Mesenteric fat pad (tissue), 1 donor: ENCODE data around the gene POLH. TPM values are rescaled to one million over a fixed set of nuclear protein-coding genes. Genes with fewer than 3 reads are reported as not detected.
A peak's percentile ranks its signal among the peaks of the same experiment; 100 is the strongest.

Experiments used
- DNase-seq: peaks from one replicate; pipeline ENCODE4 v3.0.0-alpha.2; 2020; ENCODE audit warnings: low spot score
- total RNA-seq: library from RNA; stranded (reverse); fragmentation: NEBNext Ultra II Directional; extraction: Animal tissue kit (Norgen Biotek cat#: 25700); gene quantifications from one replicate; pipeline ENCODE4 v1.2.1, GENCODE V29; 2021
- donor health status: DM: yes; HTN: yes; CAD: no.

The POLH gene
- total RNA-seq, 1 donor from 2014 or later = 10.7 TPM

DNA sequence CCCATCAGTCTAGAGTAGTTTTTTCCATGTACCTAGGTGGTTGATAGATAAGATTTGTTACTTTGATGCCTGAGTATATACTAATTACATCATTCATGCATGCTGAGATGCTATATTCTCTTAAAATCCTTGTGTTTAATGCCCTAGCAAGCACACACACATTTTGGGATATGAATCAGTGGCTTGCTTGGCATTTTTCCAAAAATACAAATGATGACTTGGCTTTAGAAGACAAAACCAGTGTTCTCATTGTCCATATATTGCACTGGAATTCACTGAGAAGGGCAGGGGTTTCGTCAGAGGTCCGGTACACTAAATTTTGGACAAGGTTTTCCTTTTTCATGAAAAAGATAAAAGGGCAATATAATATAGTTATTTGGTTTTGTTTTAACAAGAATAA lies 28.2 kb downstream of the POLH start:
- no peak for DNase-seq

GRCh38 chr6:43606019-43606418 lies 30.0 kb downstream of the POLH start:
- DNase-seq = no peak

- DNase-seq = no peak
These were observed 32.4 kb downstream of the POLH start for GRCh38 chr6:43608310-43608763.

DNA sequence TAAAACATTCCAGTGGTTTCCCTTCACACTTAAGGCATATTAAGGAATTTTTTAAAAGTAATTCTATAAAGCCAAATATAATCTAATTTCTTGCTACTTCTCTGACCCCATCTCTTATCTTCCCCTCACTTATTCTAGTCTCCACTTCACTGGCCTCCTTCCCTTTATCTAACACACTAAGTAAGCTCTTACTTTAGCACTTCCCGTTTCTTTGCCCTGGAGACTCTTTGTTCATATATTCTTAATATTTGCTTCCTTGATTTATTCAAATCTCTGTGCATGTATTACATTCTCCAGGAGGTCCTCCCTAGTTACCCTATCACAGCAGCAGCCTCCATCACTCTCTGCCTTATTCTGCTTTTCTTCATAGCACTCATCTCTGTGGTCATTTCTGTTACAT lies 32.8 kb downstream of the POLH start:
- DNase-seq = no peak

DNA sequence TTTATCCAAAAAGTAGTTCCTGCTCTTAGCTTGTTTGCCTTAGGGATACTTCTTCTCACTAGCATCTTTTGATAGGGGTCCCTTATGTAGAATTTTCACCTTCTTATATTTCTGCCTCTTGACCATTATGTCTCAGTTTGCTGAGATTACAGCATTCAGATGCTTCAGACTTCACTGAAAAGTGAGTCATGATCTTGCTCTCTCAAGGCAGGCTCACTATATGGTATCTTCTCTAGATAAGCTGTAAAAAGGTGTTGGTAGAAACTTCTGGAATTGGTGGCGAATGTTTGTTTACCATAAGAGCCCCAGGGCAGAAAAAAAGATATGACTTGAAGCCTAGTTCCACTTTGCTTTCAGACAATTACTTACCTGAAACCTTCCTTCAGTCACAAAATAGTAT lies 33.4 kb downstream of the POLH start:
- DNase-seq = no peak

DNA sequence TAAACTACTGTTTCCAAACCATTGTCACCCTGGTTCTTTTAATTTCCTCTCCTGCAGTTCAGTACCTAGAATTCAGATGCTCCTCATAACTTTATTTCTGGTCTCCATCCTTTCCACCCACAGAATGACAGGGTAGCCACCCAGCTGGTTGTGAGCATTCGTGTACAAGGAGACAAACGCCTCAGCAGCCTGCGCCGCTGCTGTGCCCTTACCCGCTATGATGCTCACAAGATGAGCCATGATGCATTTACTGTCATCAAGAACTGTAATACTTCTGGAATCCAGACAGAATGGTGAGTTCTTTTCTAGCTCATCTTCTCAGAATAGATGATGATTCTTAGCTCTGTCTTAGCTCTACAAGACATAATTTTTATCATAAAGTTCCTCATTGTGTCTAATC lies 34.4 kb downstream of the POLH start:
- no peak for DNase-seq

DNA sequence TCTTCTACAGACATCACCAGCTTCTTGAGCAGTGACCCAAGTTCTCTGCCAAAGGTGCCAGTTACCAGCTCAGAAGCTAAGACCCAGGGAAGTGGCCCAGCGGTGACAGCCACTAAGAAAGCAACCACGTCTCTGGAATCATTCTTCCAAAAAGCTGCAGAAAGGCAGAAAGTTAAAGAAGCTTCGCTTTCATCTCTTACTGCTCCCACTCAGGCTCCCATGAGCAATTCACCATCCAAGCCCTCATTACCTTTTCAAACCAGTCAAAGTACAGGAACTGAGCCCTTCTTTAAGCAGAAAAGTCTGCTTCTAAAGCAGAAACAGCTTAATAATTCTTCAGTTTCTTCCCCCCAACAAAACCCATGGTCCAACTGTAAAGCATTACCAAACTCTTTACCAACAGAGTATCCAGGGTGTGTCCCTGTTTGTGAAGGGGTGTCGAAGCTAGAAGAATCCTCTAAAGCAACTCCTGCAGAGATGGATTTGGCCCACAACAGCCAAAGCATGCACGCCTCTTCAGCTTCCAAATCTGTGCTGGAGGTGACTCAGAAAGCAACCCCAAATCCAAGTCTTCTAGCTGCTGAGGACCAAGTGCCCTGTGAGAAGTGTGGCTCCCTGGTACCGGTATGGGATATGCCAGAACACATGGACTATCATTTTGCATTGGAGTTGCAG lies 37.9 kb downstream of the POLH start:
- DNase-seq = peak; percentile 18

- no peak for DNase-seq
These were observed 38.4 kb downstream of the POLH start for GRCh38 chr6:43614396-43614730.

DNA sequence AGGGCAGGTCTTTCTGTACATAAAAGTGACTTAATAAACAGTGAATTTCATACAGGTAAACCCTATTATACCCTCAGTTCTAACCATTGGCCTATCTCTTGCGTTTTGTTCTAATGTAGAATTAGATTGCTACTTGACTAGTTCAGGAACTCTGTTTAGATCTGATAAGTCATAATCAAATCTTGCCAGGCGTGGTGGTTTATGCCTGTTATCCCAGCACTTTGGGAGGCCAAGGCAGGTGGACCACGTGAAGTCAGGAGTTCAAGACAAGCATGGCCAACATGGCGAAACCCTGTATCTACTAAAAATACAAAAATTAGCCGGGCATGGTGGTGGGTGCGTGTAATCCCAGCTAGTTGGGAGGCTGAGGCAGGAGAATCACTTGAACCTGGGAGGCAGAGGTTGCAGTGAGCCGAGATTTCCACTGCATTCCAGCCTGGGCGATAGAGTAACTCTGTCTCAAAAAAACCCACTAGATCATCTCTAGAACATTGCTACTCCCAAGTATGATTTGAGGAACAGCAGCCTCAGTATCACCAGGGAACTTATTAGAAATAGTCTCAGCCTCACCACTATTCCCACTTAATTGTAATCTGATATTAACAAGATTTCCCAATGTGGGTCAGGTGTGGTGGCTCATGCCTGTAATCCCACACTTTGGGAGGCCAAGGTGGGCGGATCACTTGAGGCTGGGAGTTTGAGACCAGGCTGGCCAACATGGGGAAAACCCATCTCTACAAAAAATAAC lies 40.9 kb downstream of the POLH start:
- DNase-seq = peak; percentile 20

- DNase-seq = peak; percentile 59
These were observed 45.3 kb downstream of the POLH start for GRCh38 chr6:43621078-43621835.

- DNase-seq = peak; percentile 78
These were observed 45.8 kb downstream of the POLH start for GRCh38 chr6:43621836-43622180.

DNA sequence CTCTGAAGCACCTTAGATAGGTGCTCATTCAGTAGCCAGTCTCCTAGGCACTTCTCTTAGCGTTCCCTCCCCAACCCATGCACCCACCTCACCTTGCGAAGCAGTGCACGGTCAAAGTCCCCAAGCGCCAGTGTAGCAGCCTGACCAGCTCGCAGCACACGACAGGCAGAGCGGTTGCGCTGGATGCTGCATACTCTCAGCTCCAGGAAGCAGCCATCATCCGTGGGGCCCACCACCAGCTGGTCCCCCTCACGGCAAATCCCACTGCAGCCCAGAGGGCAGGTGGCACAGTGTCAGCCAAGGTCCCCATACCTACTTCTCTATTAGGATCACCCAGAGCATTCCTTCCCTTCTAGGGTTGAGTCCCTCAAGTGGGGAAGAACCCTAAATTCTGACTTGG lies 46.6 kb downstream of the POLH start:
- peak; percentile 62 for DNase-seq

GRCh38 chr6:43623880-43624785 lies 48.1 kb downstream of the POLH start:
- peak; percentile 74 for DNase-seq

- peak; percentile 39 for DNase-seq
These were observed 48.9 kb downstream of the POLH start for GRCh38 chr6:43624786-43625288.

DNA sequence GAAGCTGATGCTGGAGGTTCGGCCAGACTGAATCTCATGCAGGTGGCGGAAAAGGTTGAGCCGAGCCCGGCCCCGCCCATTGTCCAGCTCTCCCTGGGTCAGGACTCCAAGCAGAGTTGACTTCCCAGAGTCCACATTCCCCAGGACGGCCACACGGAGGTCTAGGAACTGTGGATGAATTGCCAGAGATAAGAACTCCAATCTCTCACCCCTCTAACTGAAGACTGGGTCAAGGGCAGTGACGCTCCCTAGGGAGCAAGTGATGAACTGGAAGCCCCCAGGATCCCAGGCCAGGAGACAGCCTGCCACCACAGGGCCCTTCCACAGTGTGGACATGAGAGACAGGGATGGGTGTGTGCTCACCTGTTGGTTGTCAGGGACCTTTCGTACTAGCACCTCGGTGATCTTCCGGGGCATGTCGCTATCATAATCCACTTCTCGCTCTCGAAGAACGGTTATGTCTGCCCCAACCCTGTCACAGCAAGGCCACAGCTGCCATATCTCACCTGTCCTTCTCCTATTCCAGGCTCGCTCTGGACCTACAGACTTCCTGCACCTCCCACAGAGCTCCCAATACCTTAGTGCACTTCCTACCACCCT lies 49.5 kb downstream of the POLH start:
- DNase-seq = peak; percentile 78

DNA sequence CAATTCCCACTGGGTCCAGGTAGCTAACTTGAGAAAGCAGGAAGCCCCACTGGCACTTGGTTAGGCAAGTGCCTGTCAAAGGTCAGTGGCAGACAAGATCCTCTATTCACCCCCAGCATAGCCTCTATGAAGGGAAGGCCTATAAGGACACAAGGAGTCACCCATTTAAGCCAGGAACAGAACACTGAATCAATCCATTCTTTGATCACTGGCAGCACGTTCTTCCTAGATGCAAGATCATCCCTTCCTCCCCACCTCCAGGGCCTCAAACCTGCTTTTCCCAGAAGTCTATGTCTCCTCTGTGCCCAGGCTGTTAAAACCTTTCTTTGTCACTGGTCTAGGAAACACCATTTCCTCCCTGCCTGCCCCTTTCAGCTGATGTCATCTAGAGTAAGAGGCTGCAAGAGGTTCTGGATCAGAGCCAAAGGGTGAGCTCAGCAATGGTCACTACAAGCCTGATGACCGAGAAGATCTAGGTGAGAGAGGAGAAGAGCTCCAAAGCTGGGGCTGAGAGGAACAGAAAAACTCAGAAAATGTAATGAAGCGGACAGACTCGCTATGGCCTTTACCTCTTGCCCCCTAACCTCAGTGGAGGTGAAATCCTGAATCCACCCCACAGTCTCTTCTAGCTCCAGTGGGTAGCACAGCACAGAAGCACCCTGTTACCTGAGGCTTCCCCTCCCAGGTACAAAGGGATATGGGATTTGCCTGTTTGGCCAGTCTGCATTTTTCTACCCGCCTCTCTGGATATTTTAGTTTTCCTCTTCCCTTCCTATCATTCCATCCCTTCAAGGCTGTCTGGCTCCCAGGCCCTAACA lies 51.2 kb downstream of the POLH start:
- peak; percentile 86 for DNase-seq

DNA sequence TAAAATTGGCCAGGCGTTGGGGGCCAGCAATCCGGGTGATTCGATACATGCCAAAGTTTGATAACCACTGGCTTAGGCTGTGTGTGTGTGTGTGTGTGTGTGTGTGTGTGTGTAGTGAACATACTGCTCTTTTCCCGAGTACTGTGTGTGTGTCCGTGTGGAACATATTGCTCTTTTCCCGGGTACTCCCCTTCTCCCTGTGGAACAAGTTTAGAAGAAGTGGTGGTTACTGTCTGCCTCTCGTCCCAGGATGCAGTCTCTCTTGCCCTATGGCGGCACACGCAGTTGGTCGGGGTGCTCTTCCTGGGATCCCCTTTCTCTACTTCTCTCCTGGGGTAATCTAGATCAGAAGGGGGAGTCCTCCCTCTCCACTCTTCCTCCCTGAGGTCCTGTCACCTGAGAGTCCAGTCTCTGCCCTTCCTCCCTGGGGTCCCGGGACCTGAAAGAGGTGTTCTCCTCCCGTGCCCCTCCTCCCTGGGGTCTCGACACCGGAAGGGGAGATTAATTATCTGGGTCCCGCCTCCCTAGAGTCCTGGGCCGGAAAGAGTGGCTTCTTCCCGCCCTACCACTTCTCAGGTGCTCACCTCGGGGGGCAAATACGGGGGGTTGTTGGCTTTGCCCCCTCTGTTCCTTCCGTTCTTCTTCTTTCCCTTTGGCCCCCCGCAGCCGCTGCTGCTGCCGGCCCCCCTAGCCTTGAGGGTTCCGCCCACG lies 52.6 kb downstream of the POLH start:
- DNase-seq = peak; percentile 89

GRCh38 chr6:43629104-43629504 lies 53.1 kb downstream of the POLH start, which contains the start of gene GTPBP2:
Gene GTPBP2, minus strand, starts transcription at chr6:43629264. Its CDS starts 102 bp downstream, at chr6:43629162.
- peak; percentile 100 for DNase-seq
